Mesendoderm (in vitro differentiated cells): ENCODE measurements around the gene FUCA1.

Experiments
- DNase-seq: peaks from one replicate; pipeline ENCODE4 v3.0.0; 2013
- H2AK5ac ChIP-seq: 2 replicates; pipeline ENCODE4 v1.6.1; 2013; ENCODE audit warnings: low read length, inconsistent platforms
- H2BK120ac ChIP-seq: 2 replicates; pipeline ENCODE4 v1.6.1; 2013; ENCODE audit warnings: low read depth, mild to moderate bottlenecking, low read length, moderate library complexity, mixed read lengths
- H2BK15ac ChIP-seq: replicated peaks from 2 replicates; pipeline ENCODE4 v1.6.1; 2013; ENCODE audit warnings: low read depth, mild to moderate bottlenecking, moderate library complexity
- H2BK5ac ChIP-seq: 2 replicates; pipeline ENCODE4 v1.6.1; 2013; ENCODE audit warnings: low read length, inconsistent platforms
- H3K18ac ChIP-seq: 2 replicates; pipeline ENCODE4 v1.6.1; 2013; ENCODE audit warnings: mild to moderate bottlenecking, low read length, mixed read lengths
- H3K23ac ChIP-seq: one replicate; pipeline ENCODE4 v1.6.1; 2013; ENCODE audit warnings: low read length
- H3K27ac ChIP-seq: 2 replicates; pipeline ENCODE4 v1.5.1; 2013; ENCODE audit warnings: low read depth, mild to moderate bottlenecking, inconsistent platforms, low read length, moderate library complexity
- H3K27me3 ChIP-seq: 2 replicates; pipeline ENCODE4 v1.6.1; 2013; ENCODE audit warnings: low read length, control low read depth, mild to moderate bottlenecking, inconsistent platforms; ENCODE audit not compliant: insufficient read depth, poor library complexity
- H3K36me3 ChIP-seq: 2 replicates; pipeline ENCODE4 v1.6.1; 2013; ENCODE audit warnings: low read length, inconsistent platforms; ENCODE audit not compliant: control insufficient read depth, insufficient read depth
- H3K4ac ChIP-seq: one replicate; pipeline ENCODE4 v1.6.1; 2013; ENCODE audit warnings: low read depth, mild to moderate bottlenecking, low read length, moderate library complexity
- H3K4me1 ChIP-seq: 2 replicates; pipeline ENCODE4 v1.6.1; 2013; ENCODE audit warnings: low read depth, low read length, inconsistent platforms; ENCODE audit not compliant: control insufficient read depth
- H3K4me2 ChIP-seq: 2 replicates; pipeline ENCODE4 v1.6.1; 2013; ENCODE audit warnings: low read length
- H3K4me3 ChIP-seq: 2 replicates; pipeline ENCODE4 v1.5.1; 2013; ENCODE audit warnings: mild to moderate bottlenecking, low read length
- H3K56ac ChIP-seq: one replicate; pipeline ENCODE4 v1.6.1; 2013; ENCODE audit warnings: low read length
- H3K79me1 ChIP-seq: 2 replicates; pipeline ENCODE4 v1.6.1; 2013; ENCODE audit warnings: low read length, inconsistent platforms
- H3K79me2 ChIP-seq: 2 replicates; pipeline ENCODE4 v1.6.1; 2013; ENCODE audit warnings: mild to moderate bottlenecking, low read length; ENCODE audit not compliant: control insufficient read depth, insufficient read depth
- H3K9ac ChIP-seq: 2 replicates; pipeline ENCODE4 v1.6.1; 2013; ENCODE audit warnings: low read length, inconsistent platforms
- H4K5ac ChIP-seq: one replicate; pipeline ENCODE4 v1.6.1; 2013; ENCODE audit warnings: low read length
- H4K8ac ChIP-seq: one replicate; pipeline ENCODE4 v1.6.1; 2013; ENCODE audit warnings: low read depth, mild to moderate bottlenecking, control low read depth, low read length, moderate library complexity
- WGBS: extraction: QIAGEN DNeasy Blood & Tissue Kit; methylation state at CpG from one replicate; pipeline ENCODE4 v1.1.7; 2013; ENCODE audit warnings: low lambda C conversion rate, missing lambda C conversion rate; ENCODE audit not compliant: insufficient coverage; ENCODE audit errors: extremely low coverage; 5-methylcytosine and 5-hydroxymethylcytosine counted together

The FUCA1 gene

GRCh38 chr1:23824711-23825075, 43.4 kb downstream of the FUCA1 start:
- Histone ChIP-seq H3K79me1 (peaks cover 2% of the 10 kb centered on the region), H3K36me3 (no peaks in the 10 kb centered on the region), H2AK5ac (peak overlapping the region; percentile 82), H2BK5ac (no peak overlapping the region), H3K56ac (peak overlapping the region; percentile 99), H3K18ac (peak overlapping the region; percentile 13), H4K5ac (peak overlapping the region; percentile 87), H3K4me2 (peak overlapping the region; percentile 100), H3K4ac (no peak overlapping the region), H3K27me3 (no peaks in the 10 kb centered on the region), H2BK15ac (no peak overlapping the region), H3K27ac (no peak overlapping the region), H3K23ac (no peak overlapping the region), H2BK120ac (no peak overlapping the region), H4K8ac (no peak overlapping the region), H3K9ac (peak overlapping the region; percentile 97), H3K4me3 (peak overlapping the region; percentile 99), H3K4me1 (peaks cover 2% of the 10 kb centered on the region), H3K79me2 (no peaks in the 10 kb centered on the region)
- DNase-seq: no peak
- no CpG with 5 or more reads among the region's 8 CpGs for WGBS

DNA sequence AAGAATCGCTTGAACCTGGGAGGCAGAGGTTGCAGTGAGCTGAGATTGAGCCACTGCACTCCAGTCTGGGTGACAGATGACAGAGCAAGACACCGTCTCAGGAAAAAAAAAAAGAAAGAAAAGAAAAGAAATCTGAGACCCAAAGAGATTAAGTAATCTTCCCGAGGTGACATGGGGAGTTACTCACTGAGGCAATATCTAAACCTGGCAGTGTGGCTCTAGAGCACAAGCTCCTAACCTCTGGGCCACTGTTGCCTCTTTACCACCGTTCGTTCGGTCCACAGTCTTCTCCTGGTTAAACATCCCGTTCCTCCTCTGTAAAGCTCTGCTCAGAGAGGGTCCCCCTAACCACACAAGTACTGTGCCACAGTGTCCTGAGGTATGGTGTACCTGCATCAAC, 44.3 kb downstream of the FUCA1 start:
- peaks cover 2% of the 10 kb centered on the region for H3K79me1 ChIP-seq
- no peak overlapping the region for H3K4me3 ChIP-seq
- no peak overlapping the region for H3K4ac ChIP-seq

GRCh38 chr1:23817633-23818032, 50.5 kb downstream of the FUCA1 start:
- no peak overlapping the region for H2BK15ac ChIP-seq
- no peak overlapping the region for H3K4me3 ChIP-seq
- no peak overlapping the region for H3K23ac ChIP-seq
- no peak overlapping the region for H2AK5ac ChIP-seq
- no peak overlapping the region for H3K18ac ChIP-seq
- H3K4me1 ChIP-seq: no peaks in the 10 kb centered on the region
- no CpG with 5 or more reads among the region's 3 CpGs for WGBS
- H3K27ac ChIP-seq: no peak overlapping the region
- no peaks in the 10 kb centered on the region for H3K36me3 ChIP-seq
- no peak overlapping the region for H2BK5ac ChIP-seq
- no peak overlapping the region for H2BK120ac ChIP-seq
- H3K4ac ChIP-seq: no peak overlapping the region
- no peak overlapping the region for H4K5ac ChIP-seq
- H4K8ac ChIP-seq: no peak overlapping the region
- no peaks in the 10 kb centered on the region for H3K79me2 ChIP-seq
- no peak for DNase-seq
- H3K27me3 ChIP-seq: no peaks in the 10 kb centered on the region
- no peak overlapping the region for H3K56ac ChIP-seq
- H3K4me2 ChIP-seq: no peak overlapping the region
- no peak overlapping the region for H3K9ac ChIP-seq
- H3K79me1 ChIP-seq: no peaks in the 10 kb centered on the region

More for the DNA sequence above, 44.3 kb downstream of the FUCA1 start:
- H2BK120ac ChIP-seq: no peak overlapping the region
- no peak overlapping the region for H3K56ac ChIP-seq
- no peak overlapping the region for H4K5ac ChIP-seq
- H3K27ac ChIP-seq: no peak overlapping the region
- no peak overlapping the region for H3K9ac ChIP-seq
- H2BK5ac ChIP-seq: no peak overlapping the region
- no peak overlapping the region for H3K18ac ChIP-seq
- no peak for DNase-seq
- no peak overlapping the region for H2AK5ac ChIP-seq
- WGBS: no CpG with 5 or more reads among the region's 7 CpGs
- H3K27me3 ChIP-seq: no peaks in the 10 kb centered on the region
- no peaks in the 10 kb centered on the region for H3K36me3 ChIP-seq
- no peak overlapping the region for H2BK15ac ChIP-seq
- H3K4me1 ChIP-seq: peaks cover 2% of the 10 kb centered on the region
- no peak overlapping the region for H3K23ac ChIP-seq
- H3K79me2 ChIP-seq: no peaks in the 10 kb centered on the region
- H4K8ac ChIP-seq: no peak overlapping the region
- no peak overlapping the region for H3K4me2 ChIP-seq

GRCh38 chr1:23816906-23817305, 51.2 kb downstream of the FUCA1 start:
- no peak for DNase-seq
- H3K79me2 ChIP-seq: no peaks in the 10 kb centered on the region
- no peaks in the 10 kb centered on the region for H3K36me3 ChIP-seq

GRCh38 chr1:23816361-23816760, 51.7 kb downstream of the FUCA1 start:
- H3K9ac ChIP-seq: no peak overlapping the region
- no peak overlapping the region for H3K4me3 ChIP-seq
- H3K4me1 ChIP-seq: no peaks in the 10 kb centered on the region
- H3K79me1 ChIP-seq: no peaks in the 10 kb centered on the region
- no peak overlapping the region for H3K18ac ChIP-seq
- no peaks in the 10 kb centered on the region for H3K36me3 ChIP-seq
- H3K27me3 ChIP-seq: no peaks in the 10 kb centered on the region
- no peak overlapping the region for H2AK5ac ChIP-seq
- no CpG with 5 or more reads among the region's 3 CpGs for WGBS
- no peak overlapping the region for H2BK120ac ChIP-seq
- H2BK5ac ChIP-seq: no peak overlapping the region
- no peak overlapping the region for H3K4me2 ChIP-seq
- H2BK15ac ChIP-seq: no peak overlapping the region
- no peak overlapping the region for H4K5ac ChIP-seq
- no peak overlapping the region for H3K56ac ChIP-seq
- H3K27ac ChIP-seq: no peak overlapping the region
- no peak overlapping the region for H4K8ac ChIP-seq
- no peak for DNase-seq
- H3K79me2 ChIP-seq: no peaks in the 10 kb centered on the region
- H3K23ac ChIP-seq: no peak overlapping the region
- H3K4ac ChIP-seq: no peak overlapping the region

More at GRCh38 chr1:23816906-23817305, 51.2 kb downstream of the FUCA1 start:
- Histone ChIP-seq H2BK5ac (no peak overlapping the region), H3K79me1 (no peaks in the 10 kb centered on the region), H3K56ac (no peak overlapping the region), H3K27ac (no peak overlapping the region), H3K4me2 (no peak overlapping the region), H3K27me3 (no peaks in the 10 kb centered on the region), H2BK15ac (no peak overlapping the region), H3K4me3 (no peak overlapping the region), H3K18ac (no peak overlapping the region), H4K8ac (no peak overlapping the region), H3K4me1 (no peaks in the 10 kb centered on the region), H2AK5ac (no peak overlapping the region), H3K4ac (no peak overlapping the region), H3K9ac (no peak overlapping the region), H4K5ac (no peak overlapping the region), H2BK120ac (no peak overlapping the region), H3K23ac (no peak overlapping the region)

GRCh38 chr1:23814016-23814415, 54.1 kb downstream of the FUCA1 start:
- no peak overlapping the region for H3K9ac ChIP-seq
- no peak overlapping the region for H3K27ac ChIP-seq
- H3K56ac ChIP-seq: no peak overlapping the region
- H3K36me3 ChIP-seq: no peaks in the 10 kb centered on the region
- no peak overlapping the region for H3K4me2 ChIP-seq
- no peak overlapping the region for H3K4ac ChIP-seq
- H2BK5ac ChIP-seq: no peak overlapping the region
- no peaks in the 10 kb centered on the region for H3K79me1 ChIP-seq
- no peak overlapping the region for H3K23ac ChIP-seq
- no peak overlapping the region for H2BK120ac ChIP-seq
- no peak overlapping the region for H4K5ac ChIP-seq
- no peaks in the 10 kb centered on the region for H3K79me2 ChIP-seq
- H3K27me3 ChIP-seq: no peaks in the 10 kb centered on the region
- H3K4me3 ChIP-seq: no peak overlapping the region
- no peak overlapping the region for H4K8ac ChIP-seq
- no CpG with 5 or more reads among the region's 4 CpGs for WGBS
- no peak overlapping the region for H3K18ac ChIP-seq
- no peak overlapping the region for H2AK5ac ChIP-seq
- no peak for DNase-seq
- no peaks in the 10 kb centered on the region for H3K4me1 ChIP-seq
- no peak overlapping the region for H2BK15ac ChIP-seq
